Activated CD8-positive, alpha-beta memory T cell treated with anti-CD3 and anti-CD28 coated beads, Interleukin-2, amount 50 U/mL, for 48 hours (primary cell): ENCODE measurements around the gene CYFIP2.

Experiments
- DNase-seq: peaks from one replicate; pipeline ENCODE4 v3.0.0-alpha.2; 2020

CYFIP2 gene

GRCh38 chr5:157362502-157362901 lies 96.6 kb downstream of the CYFIP2 start:
- peak; percentile 10 for DNase-seq

DNA sequence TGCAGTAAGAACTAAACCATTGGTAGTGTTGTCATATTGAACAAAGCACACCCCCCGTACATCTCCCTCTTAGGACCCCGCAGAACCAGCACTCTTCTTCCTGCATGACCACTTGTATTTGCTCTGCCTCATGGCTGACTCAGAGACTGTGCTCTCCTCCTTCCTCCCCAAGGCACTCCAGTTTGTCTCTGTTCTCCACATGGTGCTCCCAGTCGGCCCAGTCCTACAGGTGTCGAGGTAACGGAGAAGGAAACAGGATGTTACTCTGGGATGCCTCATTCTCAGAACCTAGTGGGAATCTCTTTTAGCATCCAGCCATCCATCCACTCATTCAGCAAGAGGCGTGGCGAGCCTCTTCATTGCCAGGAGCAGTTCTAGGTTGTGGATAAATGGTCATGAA lies 97.1 kb downstream of the CYFIP2 start:
- peak; percentile 17 for DNase-seq

DNA sequence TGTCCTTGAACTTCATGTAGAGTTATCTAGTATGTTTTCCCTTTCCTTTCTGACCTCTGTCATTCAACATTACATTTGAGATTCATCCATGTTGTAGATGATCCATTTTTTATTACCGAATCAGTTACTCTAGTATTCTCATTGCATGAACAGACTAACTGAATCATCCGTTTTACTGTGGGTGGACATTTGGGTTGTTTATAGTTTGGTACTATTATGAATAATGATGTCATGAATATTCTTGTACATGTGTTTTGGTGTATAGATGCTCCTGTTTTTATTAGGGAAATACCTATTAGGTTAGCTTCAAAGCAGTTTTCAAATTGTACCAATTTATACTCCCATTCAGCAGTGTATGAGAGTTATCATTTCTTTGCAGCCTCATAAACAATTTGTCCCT lies 99.8 kb downstream of the CYFIP2 start:
- DNase-seq: no peak

GRCh38 chr5:157366741-157367674 lies 101.1 kb downstream of the CYFIP2 start:
- no peak for DNase-seq

DNA sequence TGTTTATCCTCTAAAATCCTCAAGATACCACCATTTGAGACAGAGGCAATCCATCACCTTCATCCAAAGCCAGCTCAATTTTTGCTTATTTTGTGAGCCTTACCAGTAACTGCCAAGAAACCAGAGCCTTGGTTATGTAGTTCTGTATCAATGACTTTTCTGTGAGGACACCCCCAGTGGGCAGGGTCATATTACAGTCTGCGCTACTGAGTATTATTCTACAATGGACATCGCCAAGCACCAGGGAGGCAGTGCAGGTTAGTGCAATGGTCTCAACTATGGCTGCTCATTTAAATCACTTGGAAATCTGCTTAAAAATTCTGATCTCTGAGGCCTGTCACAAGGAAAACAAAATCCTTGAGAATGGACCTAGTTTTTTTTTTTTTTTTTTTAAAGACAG lies 103.6 kb downstream of the CYFIP2 start:
- no peak for DNase-seq

GRCh38 chr5:157370967-157371366 lies 105.0 kb downstream of the CYFIP2 start:
- DNase-seq: no peak

GRCh38 chr5:157371655-157372471 lies 105.9 kb downstream of the CYFIP2 start:
- no peak for DNase-seq

DNA sequence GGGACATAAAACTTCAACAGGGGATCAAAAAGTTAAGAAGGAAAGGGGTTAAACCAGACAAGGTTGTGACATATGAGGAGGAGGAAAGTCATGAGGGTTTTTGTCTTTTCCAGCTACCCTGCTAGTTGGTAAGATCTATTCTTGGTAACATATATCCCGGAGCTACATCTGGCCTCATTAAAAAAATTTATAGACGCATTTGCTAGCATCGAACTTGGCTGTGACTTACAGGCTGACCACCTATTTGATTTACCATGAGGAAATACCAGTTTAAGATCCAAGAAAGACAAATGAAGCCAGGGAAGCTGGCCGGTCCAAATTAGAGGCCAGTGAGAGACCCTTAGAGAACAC lies 106.5 kb downstream of the CYFIP2 start:
- DNase-seq: no peak

- DNase-seq: no peak
Measured at GRCh38 chr5:157378509-157378908, 112.6 kb downstream of the CYFIP2 start.

DNA sequence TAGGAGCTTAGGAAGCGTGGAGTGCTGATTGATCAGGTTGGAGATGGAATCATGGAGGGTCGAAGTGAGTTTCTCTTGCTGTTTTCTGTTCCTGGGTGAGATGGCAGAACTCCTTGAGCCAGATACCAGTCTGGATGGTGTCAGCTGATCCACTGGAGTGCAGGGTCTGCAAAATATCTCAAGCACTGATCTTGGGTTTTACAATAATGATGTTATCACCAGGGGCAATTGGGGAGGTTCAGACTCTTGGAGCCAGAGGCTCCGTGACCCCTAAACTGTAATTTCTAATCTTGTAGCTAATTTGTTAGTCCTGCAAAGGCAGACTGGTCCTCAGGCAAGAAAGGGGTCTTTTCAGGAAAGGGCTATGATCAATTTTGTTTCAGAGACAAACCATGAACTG lies 114.1 kb downstream of the CYFIP2 start:
- DNase-seq: no peak

DNA sequence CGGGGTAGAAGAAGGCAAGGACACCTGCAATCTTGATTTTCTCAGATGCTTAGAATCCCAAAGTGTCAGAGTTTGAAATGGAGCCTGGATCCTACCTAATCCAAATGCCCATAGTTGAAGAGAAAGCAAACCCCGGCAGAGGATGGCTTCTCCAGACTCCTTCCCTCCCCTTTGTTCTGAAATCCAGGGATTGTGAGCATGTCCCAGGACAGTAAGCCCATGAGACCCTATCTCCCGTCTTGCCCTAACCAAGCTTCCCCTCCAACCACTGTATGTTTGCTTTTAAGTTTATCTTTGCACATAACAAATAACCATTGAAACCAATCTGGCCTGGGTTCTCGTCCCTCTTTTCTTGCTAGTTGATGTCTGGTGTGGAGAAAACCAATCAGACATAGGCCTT lies 115.8 kb downstream of the CYFIP2 start:
- no peak for DNase-seq

- no peak for DNase-seq
Measured at GRCh38 chr5:157382996-157383800, 117.3 kb downstream of the CYFIP2 start.

DNA sequence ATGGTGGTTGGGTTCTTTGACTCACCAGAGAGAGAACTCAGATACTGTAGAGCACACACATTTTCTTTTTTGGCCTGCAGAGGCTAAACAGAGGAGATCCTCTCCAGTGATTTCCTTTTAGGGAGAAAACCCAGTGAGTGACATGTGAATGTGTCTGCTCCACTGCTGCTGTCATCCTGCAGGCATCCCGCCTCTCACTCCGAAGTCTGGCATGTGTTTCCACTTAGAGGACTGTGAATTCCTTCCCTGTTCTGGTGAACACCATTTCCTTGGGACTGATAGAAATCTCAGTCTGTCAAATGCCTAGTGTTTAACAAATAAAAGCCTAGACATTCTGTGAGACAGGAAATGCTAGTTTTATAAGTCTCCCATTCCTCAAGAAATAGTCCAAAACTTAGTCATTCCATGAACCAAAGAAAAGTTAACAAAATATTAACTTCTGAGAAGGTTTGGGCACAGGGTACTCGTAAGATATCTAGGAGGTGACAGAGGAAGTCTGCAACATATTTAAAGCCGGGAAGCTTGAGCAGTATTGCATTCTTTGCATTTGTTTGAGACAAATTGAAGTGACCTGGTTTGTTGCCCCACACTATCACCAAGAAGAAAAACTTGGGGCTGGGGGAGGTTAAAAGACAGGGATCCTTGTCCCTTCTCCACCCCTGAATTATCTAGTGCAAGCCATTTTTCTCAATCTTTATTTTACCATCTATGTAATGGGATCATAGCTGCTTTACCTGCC lies 119.2 kb downstream of the CYFIP2 start:
- DNase-seq: no peak

- DNase-seq: no peak
Measured at GRCh38 chr5:157387041-157387563, 121.2 kb downstream of the CYFIP2 start.

DNA sequence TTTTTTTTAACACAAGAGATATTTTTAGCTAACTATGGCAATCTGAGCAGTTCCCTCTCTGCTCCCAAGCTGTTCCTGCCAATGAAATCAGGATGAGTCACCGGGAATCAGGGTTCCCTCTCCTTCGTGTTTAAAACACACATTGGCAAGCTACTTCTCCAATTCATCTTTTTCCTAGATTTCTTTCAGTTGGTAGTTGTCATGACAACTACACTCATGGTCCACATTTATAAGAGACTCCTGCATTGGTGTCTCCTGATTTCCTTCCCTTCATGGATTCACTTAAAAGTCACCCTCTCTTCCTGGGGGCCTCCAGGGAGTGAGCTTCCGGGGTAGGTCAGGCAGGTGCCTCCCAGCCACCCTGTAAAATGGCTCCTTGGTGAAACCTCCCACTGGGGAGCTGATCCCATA lies 121.8 kb downstream of the CYFIP2 start:
- no peak for DNase-seq

- DNase-seq: no peak
Measured at GRCh38 chr5:157388111-157388710, 122.3 kb downstream of the CYFIP2 start.

DNA sequence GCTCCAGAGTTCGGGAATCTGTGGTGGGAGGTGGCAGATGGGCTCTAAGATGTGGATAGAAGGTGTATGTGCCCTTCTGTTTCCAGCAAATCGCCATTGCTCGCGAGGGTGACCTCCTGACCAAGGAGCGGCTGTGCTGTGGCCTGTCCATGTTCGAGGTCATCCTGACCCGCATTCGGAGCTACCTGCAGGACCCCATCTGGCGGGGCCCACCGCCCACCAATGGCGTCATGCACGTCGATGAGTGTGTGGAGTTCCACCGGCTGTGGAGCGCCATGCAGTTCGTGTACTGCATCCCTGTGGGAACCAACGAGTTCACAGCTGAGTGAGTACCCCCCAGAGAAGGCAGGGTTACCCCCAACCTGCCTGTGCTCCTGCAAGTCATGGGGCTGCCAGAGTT lies 123.2 kb downstream of the CYFIP2 start:
- no peak for DNase-seq

DNA sequence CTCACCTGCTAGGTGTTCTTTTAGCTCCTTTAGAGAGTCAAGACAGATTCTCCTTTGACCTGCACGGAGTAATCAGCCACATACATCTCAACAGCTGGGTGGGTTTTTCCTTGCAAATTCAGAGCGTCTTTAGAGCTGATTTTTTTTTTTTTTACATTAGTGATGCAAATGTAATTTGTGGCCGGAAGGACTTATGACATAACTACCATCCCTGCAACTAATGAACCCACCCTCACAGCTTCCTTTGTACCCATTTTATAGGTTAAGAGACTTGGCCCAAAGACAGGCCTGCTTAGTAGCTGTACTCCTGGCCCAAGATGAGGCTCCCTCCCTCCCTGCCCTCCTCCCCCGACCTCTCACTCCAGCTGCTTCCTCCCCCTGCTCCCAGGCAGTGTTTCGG lies 124.2 kb downstream of the CYFIP2 start:
- DNase-seq: no peak

- peak; percentile 80 for DNase-seq
Measured at GRCh38 chr5:157390551-157391297, 124.8 kb downstream of the CYFIP2 start.

DNA sequence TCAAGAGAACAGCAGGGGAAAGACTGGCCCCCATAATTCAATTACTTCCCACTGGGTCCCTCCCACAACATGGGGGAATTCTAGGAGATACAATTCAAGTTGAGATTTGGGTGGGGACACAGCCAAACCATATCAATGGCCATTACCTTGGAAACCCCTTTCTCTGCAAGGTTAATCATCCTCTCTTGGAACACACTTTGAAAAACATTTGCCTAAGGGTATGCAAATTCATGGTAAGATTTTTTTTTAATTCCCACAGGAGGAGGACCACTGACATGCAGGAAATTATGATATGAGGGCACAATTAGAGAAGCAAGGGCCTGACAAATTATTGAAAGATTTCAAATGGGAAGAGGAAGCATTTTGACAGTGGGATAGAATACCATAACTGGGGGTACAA lies 132.4 kb downstream of the CYFIP2 start:
- no peak for DNase-seq
